Left ventricle myocardium inferior (tissue), 1 donor: ENCODE measurements around the gene ARFIP1. TPM values are rescaled to one million over a fixed set of nuclear protein-coding genes. Genes with fewer than 3 reads are reported as not detected.
"Not testable (repeated sequence)": the region's sequence is repeated elsewhere in the genome, so short reads cannot be mapped to it uniquely, and the experiment has no call there.

Source experiments
- DNase-seq: peaks from one replicate; pipeline ENCODE4 v3.0.0-alpha.2; 2020
- H3K27ac ChIP-seq: fragments of 200-600 bp; replicated peaks from 2 replicates; pipeline ENCODE4 v1.8.0; 2021
- H3K27me3 ChIP-seq: fragments of 200-600 bp; 2 replicates; pipeline ENCODE4 v1.8.0; 2021; ENCODE audit warnings: low read depth
- H3K36me3 ChIP-seq: fragments of 200-600 bp; 2 replicates; pipeline ENCODE4 v1.8.0; 2021
- H3K4me1 ChIP-seq: fragments of 200-600 bp; 2 replicates; pipeline ENCODE4 v1.8.0; 2021
- H3K4me3 ChIP-seq: fragments of 200-600 bp; 2 replicates; pipeline ENCODE4 v1.8.0; 2021; ENCODE audit warnings: mild to moderate bottlenecking, moderate library complexity
- H3K9me3 ChIP-seq: fragments of 200-600 bp; replicated peaks from 2 replicates; pipeline ENCODE4 v1.8.0; 2021
- intact Hi-C: fragments of 100-400 bp; cut with micrococcal nuclease; formaldehyde crosslinking; loops from one replicate; pipeline ENCODE4 v1.11.0; 2022
- total RNA-seq: library from RNA; stranded (reverse); fragmentation: NEBNext Ultra II Directional; extraction: Animal tissue kit (Norgen Biotek cat#: 25700); gene quantifications from one replicate; pipeline ENCODE4 v1.2.1, GENCODE V29; 2021
- TF ChIP-seq, protein P1 (sequence below): fragments of 200-600 bp; IDR thresholded peaks from 2 replicates; pipeline ENCODE4 v1.8.0; 2021; ENCODE audit warnings: antibody characterized with exemption, mild to moderate bottlenecking, borderline replicate concordance
- donor health status: DM: no; HTN: yes; CAD: no; lungs with severe emphysema.

ARFIP1 gene
- total RNA-seq, 1 donor from 2014 or later, result 13.2 TPM

DNA sequence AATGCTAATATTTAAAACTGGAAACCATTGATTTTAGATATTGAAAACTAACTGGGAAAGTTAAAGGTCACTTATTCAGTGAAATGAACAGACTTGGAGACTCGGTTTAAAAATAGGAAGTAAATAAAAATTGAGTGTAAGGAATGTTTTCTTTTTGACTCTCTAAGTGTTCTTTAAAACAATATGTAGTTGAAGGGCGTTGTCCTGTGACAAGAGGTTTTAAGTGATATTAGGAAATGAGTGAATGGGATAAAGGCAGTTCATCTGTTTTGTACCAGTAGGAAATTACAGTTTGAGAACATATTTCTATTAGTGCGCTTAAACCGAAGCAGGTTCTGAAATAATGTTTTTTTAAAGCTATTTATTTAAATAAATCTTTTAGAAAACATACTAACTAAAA lies 77.2 kb downstream of the ARFIP1 start:
- H3K4me1 ChIP-seq, result peaks cover 9% of the 10 kb centered on the region
- intact Hi-C loops, result no loop called here
- peaks cover 27% of the 10 kb centered on the region for H3K9me3 ChIP-seq
- TF ChIP-seq, protein P1, sequence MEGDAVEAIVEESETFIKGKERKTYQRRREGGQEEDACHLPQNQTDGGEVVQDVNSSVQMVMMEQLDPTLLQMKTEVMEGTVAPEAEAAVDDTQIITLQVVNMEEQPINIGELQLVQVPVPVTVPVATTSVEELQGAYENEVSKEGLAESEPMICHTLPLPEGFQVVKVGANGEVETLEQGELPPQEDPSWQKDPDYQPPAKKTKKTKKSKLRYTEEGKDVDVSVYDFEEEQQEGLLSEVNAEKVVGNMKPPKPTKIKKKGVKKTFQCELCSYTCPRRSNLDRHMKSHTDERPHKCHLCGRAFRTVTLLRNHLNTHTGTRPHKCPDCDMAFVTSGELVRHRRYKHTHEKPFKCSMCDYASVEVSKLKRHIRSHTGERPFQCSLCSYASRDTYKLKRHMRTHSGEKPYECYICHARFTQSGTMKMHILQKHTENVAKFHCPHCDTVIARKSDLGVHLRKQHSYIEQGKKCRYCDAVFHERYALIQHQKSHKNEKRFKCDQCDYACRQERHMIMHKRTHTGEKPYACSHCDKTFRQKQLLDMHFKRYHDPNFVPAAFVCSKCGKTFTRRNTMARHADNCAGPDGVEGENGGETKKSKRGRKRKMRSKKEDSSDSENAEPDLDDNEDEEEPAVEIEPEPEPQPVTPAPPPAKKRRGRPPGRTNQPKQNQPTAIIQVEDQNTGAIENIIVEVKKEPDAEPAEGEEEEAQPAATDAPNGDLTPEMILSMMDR, result no peak
- no peak overlapping the region for H3K27ac ChIP-seq
- H3K36me3 ChIP-seq, result peaks cover 19% of the 10 kb centered on the region
- H3K4me3 ChIP-seq, result no peak overlapping the region
- DNase-seq, result no peak
- H3K27me3 ChIP-seq, result no peaks in the 10 kb centered on the region

GRCh38 chr4:152858934-152859333 lies 79.2 kb downstream of the ARFIP1 start:
- Histone ChIP-seq H3K36me3 (peaks cover 3% of the 10 kb centered on the region), H3K4me3 (no peak overlapping the region), H3K4me1 (peaks cover 9% of the 10 kb centered on the region), H3K9me3 (peaks cover 8% of the 10 kb centered on the region), H3K27me3 (no peaks in the 10 kb centered on the region), H3K27ac (no peak overlapping the region)
- intact Hi-C loops, result no loop called here
- no peak for DNase-seq
- TF ChIP-seq, protein P1, result no peak

- Histone ChIP-seq H3K9me3 (no peaks in the 10 kb centered on the region), H3K4me1 (peaks cover 9% of the 10 kb centered on the region), H3K4me3 (no peak overlapping the region), H3K36me3 (peaks cover 10% of the 10 kb centered on the region), H3K27me3 (no peaks in the 10 kb centered on the region), H3K27ac (no peak overlapping the region)
- TF ChIP-seq, protein P1, result no peak
- intact Hi-C loops, result no loop called here
- DNase-seq, result no peak
These were observed 80.3 kb downstream of the ARFIP1 start for GRCh38 chr4:152860046-152860445.

DNA sequence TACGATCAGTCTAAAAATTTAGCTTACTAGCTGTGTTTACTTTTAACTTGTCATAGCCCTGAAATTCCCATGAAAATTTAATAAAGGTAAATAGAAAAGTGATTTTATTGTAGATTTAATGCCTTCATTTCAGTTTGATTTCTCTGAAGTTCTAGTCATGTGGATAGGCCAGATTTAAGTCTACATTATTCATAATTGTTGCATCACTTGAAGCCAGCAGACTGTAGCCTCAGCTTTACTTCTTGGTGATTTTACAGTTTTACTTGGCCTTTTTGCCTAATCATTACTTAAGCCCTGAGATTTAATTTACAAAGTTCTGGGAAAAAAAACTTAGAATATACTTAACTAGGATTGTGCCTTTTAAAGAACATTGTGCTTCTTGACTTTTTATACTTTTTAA lies 82.9 kb downstream of the ARFIP1 start:
- no peaks in the 10 kb centered on the region for H3K9me3 ChIP-seq
- H3K36me3 ChIP-seq, result peaks cover 15% of the 10 kb centered on the region
- peaks cover 3% of the 10 kb centered on the region for H3K4me1 ChIP-seq
- intact Hi-C loops, result no loop called here
- DNase-seq, result no peak
- no peak overlapping the region for H3K27ac ChIP-seq
- H3K4me3 ChIP-seq, result no peak overlapping the region
- TF ChIP-seq, protein P1, result no peak
- no peaks in the 10 kb centered on the region for H3K27me3 ChIP-seq

DNA sequence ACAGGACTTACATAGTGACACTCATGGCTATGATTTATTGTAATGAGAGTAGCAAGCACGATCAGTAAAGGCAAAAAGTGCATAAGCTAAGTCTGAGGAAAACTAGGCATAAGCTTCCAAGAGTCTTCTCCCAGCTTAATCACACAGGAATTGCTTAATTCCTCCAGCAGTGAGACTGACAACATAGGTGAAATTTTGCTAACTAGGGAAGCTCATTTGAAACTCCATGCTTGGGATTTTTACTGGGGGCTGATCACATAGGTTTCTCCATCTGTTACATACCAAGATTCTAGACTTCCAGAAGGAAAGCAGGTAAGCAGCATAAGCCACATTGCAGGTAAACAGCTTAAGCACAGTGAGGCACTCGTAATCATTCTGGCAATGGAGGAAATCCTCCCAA lies 84.6 kb downstream of the ARFIP1 start:
- H3K4me3 ChIP-seq, result no peak overlapping the region
- DNase-seq, result no peak
- peaks cover 16% of the 10 kb centered on the region for H3K36me3 ChIP-seq
- no peaks in the 10 kb centered on the region for H3K9me3 ChIP-seq
- TF ChIP-seq, protein P1, result no peak
- H3K27ac ChIP-seq, result no peak overlapping the region
- peaks cover 3% of the 10 kb centered on the region for H3K4me1 ChIP-seq
- no peaks in the 10 kb centered on the region for H3K27me3 ChIP-seq
- intact Hi-C loops, result no loop called here

DNA sequence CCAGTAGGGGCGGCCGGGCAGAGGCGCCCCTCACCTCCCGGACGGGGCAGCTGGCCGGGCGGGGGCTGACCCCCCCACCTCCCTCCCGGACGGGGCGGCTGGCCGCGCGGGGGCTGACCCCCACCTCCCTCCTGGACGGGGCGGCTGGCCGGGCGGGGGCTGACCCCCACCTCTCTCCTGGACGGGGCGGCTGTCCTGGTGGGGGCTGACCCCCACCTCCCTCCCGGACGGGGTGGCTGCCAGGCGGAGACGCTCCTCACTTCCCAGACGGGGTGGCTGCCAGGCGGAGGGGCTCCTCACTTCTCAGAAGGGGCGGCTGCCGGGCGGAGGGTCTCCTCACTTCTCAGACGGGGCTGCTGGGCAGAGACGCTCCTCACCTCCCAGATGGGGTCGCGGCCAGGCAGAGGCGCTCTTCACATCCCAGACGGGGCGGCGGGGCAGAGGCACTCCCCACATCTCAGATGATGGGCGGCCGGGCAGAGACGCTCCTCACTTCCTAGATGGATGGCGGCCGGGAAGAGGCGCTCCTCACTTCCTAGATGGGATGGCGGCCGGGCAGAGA lies 86.8 kb downstream of the ARFIP1 start:
- DNase-seq, H3K4me3 ChIP-seq, H3K27ac ChIP-seq, H3K9me3 ChIP-seq, H3K4me1 ChIP-seq, H3K27me3 ChIP-seq, intact Hi-C loops: not testable (repeated sequence)
- H3K36me3 ChIP-seq, result peaks cover 19% of the 10 kb centered on the region
